Parathyroid adenoma (tissue), 2 donors: ENCODE measurements around the gene MBD6.
"Not testable (repeated sequence)": the region's sequence is repeated elsewhere in the genome, so short reads cannot be mapped to it uniquely, and the experiment has no call there.

ENCODE experiments used
- H2AFZ ChIP-seq: fragments of 300-600 bp; sonication (generic); one replicate; pipeline ENCODE4 v1.7.0; 2017; ENCODE audit warnings: antibody characterized with exemption, mild to moderate bottlenecking
- H3K27ac ChIP-seq: fragments of 300-600 bp; sonication (generic); one replicate; pipeline ENCODE4 v1.7.0; 2017
- H3K27me3 ChIP-seq: fragments of 300-600 bp; sonication (generic); one replicate; pipeline ENCODE4 v1.7.0; 2017; ENCODE audit warnings: low read length; ENCODE audit not compliant: control insufficient read depth, insufficient read depth
- H3K36me3 ChIP-seq: fragments of 300-600 bp; sonication (generic); one replicate; pipeline ENCODE4 v1.7.0; 2017; ENCODE audit warnings: low read length; ENCODE audit not compliant: control insufficient read depth, insufficient read depth
- H3K4me1 ChIP-seq: fragments of 300-600 bp; sonication (generic); one replicate; pipeline ENCODE4 v1.7.0; 2017; ENCODE audit warnings: control low read depth
- H3K4me2 ChIP-seq: fragments of 300-600 bp; sonication (generic); one replicate; pipeline ENCODE4 v1.7.0; 2017; ENCODE audit warnings: low read length
- H3K4me3 ChIP-seq: fragments of 300-600 bp; sonication (generic); one replicate; pipeline ENCODE4 v1.7.0; 2017; ENCODE audit warnings: low read depth, low read length
- H3K79me2 ChIP-seq: fragments of 300-600 bp; sonication (generic); one replicate; pipeline ENCODE4 v1.7.0; 2017; ENCODE audit warnings: control low read depth
- H3K9ac ChIP-seq: fragments of 300-600 bp; sonication (generic); one replicate; pipeline ENCODE4 v1.7.0; 2017; ENCODE audit warnings: mild to moderate bottlenecking
- H3K9me3 ChIP-seq: fragments of 300-600 bp; sonication (generic); one replicate; pipeline ENCODE4 v1.7.0; 2017; ENCODE audit warnings: low read length; ENCODE audit not compliant: control insufficient read depth
- TF ChIP-seq, protein P1 (sequence below): fragments of 300-600 bp; sonication (generic); IDR thresholded peaks from one replicate; pipeline ENCODE4 v1.7.0; 2017; ENCODE audit warnings: antibody characterized with exemption, mild to moderate bottlenecking
- donor health status: primary hyperparathyroidism.

The MBD6 gene

DNA sequence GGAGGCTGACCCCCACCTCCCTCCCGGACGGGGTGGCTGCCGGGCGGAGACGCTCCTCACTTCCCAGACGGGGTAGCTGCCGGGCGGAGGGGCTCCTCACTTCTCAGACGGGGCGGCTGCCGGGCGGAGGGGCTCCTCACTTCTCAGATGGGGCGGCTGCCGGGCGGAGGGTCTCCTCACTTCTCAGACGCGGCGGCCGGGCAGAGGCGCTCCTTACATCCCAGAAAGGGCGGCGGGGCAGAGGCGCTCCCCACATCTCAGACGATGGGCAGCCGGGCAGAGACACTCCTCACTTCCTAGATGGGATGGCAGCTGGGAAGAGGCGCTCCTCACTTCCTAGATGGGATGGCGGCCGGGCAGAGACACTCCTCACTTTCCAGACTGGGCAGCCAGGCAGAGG is 14.8 kb upstream of the MBD6 start:
- not testable (repeated sequence) for H2AFZ ChIP-seq, H3K4me1 ChIP-seq, H3K9ac ChIP-seq, H3K4me3 ChIP-seq, H3K27ac ChIP-seq, H3K9me3 ChIP-seq, H3K4me2 ChIP-seq, H3K27me3 ChIP-seq, H3K36me3 ChIP-seq, H3K79me2 ChIP-seq

DNA sequence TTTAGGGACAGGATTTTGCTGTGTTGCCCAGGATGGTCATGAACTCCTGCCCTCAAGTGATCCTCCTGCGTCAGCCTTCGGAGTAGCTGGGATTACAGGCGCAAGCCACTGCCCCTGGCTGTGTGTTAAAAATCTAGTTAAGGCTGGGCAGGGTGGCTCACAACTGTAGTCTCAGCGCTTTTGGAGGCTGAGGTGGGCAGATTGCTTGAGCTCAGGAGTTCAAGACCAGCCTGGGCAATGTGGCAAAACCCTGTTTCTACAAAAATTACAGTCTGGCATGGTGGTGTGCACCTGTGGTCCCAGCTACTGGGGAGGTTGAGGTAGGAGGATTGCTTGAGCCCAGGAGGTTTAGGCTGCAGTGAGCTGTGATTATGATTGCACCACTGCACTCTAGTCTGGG is 11.5 kb upstream of the MBD6 start:
- TF ChIP-seq, protein P1, sequence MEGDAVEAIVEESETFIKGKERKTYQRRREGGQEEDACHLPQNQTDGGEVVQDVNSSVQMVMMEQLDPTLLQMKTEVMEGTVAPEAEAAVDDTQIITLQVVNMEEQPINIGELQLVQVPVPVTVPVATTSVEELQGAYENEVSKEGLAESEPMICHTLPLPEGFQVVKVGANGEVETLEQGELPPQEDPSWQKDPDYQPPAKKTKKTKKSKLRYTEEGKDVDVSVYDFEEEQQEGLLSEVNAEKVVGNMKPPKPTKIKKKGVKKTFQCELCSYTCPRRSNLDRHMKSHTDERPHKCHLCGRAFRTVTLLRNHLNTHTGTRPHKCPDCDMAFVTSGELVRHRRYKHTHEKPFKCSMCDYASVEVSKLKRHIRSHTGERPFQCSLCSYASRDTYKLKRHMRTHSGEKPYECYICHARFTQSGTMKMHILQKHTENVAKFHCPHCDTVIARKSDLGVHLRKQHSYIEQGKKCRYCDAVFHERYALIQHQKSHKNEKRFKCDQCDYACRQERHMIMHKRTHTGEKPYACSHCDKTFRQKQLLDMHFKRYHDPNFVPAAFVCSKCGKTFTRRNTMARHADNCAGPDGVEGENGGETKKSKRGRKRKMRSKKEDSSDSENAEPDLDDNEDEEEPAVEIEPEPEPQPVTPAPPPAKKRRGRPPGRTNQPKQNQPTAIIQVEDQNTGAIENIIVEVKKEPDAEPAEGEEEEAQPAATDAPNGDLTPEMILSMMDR = no peak
- H3K4me2 ChIP-seq = no peak overlapping the region
- H3K4me3 ChIP-seq = no peak overlapping the region
- H3K79me2 ChIP-seq = no peaks in the 10 kb centered on the region
- no peaks in the 10 kb centered on the region for H3K36me3 ChIP-seq
- no peak overlapping the region for H2AFZ ChIP-seq
- H3K9ac ChIP-seq = no peak overlapping the region
- no peaks in the 10 kb centered on the region for H3K4me1 ChIP-seq
- H3K27me3 ChIP-seq = no peaks in the 10 kb centered on the region
- H3K9me3 ChIP-seq = no peaks in the 10 kb centered on the region
- no peak overlapping the region for H3K27ac ChIP-seq

GRCh38 chr12:57511588-57512325 is 10.9 kb upstream of the MBD6 start:
- H3K27ac ChIP-seq = no peak overlapping the region
- H2AFZ ChIP-seq = no peak overlapping the region
- H3K36me3 ChIP-seq = no peaks in the 10 kb centered on the region
- no peaks in the 10 kb centered on the region for H3K4me1 ChIP-seq
- TF ChIP-seq, protein P1 = no peak
- no peak overlapping the region for H3K4me3 ChIP-seq
- H3K9me3 ChIP-seq = no peaks in the 10 kb centered on the region
- no peak overlapping the region for H3K4me2 ChIP-seq
- no peak overlapping the region for H3K9ac ChIP-seq
- no peaks in the 10 kb centered on the region for H3K79me2 ChIP-seq
- H3K27me3 ChIP-seq = no peaks in the 10 kb centered on the region

DNA sequence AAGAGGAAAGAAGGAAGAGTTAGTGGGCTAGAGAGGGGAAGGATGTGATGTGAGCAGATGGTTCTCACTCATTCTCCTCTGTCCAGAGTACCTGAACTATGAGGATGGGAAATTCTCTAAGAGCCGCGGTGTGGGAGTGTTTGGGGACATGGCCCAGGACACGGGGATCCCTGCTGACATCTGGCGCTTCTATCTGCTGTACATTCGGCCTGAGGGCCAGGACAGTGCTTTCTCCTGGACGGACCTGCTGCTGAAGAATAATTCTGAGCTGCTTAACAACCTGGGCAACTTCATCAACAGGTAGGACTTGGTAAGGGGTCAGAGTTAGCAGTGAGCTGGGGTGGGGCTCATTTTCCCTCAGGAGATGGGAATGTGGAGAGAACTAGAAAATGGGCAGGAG is 10.0 kb upstream of the MBD6 start:
- Histone ChIP-seq H3K36me3 (no peaks in the 10 kb centered on the region), H3K4me2 (no peak overlapping the region), H3K9ac (no peak overlapping the region), H3K9me3 (no peaks in the 10 kb centered on the region), H3K4me3 (no peak overlapping the region), H3K79me2 (no peaks in the 10 kb centered on the region), H3K4me1 (no peaks in the 10 kb centered on the region), H3K27ac (no peak overlapping the region), H2AFZ (no peak overlapping the region), H3K27me3 (no peaks in the 10 kb centered on the region)
- TF ChIP-seq, protein P1 = no peak

DNA sequence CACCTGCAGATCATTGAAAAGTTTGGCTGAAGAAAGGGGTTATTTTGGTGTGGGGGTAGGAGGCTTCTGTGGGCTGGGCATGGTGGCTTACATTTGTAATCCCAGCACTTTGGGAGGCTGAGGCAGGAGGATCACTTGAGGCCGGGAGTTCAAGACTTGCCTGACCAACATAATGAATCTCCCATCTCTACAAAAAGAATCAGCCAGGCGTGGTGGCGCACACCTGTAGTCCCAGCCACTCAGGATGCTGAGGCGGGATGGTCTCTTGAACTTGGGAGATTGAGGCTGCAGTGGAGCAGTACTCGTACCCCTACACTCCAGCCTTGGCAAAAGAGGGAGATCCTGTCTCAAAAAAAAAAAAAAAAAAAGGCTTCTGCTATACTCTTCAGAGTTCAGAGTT is 9.4 kb upstream of the MBD6 start:
- TF ChIP-seq, protein P1 = no peak
- no peak overlapping the region for H3K9ac ChIP-seq
- no peak overlapping the region for H3K27ac ChIP-seq
- H3K4me3 ChIP-seq = no peak overlapping the region
- H3K4me2 ChIP-seq = no peak overlapping the region
- H3K9me3 ChIP-seq = no peaks in the 10 kb centered on the region
- peaks cover 3% of the 10 kb centered on the region for H3K79me2 ChIP-seq
- H2AFZ ChIP-seq = no peak overlapping the region
- H3K4me1 ChIP-seq = peaks cover 4% of the 10 kb centered on the region
- no peaks in the 10 kb centered on the region for H3K27me3 ChIP-seq
- H3K36me3 ChIP-seq = no peaks in the 10 kb centered on the region

DNA sequence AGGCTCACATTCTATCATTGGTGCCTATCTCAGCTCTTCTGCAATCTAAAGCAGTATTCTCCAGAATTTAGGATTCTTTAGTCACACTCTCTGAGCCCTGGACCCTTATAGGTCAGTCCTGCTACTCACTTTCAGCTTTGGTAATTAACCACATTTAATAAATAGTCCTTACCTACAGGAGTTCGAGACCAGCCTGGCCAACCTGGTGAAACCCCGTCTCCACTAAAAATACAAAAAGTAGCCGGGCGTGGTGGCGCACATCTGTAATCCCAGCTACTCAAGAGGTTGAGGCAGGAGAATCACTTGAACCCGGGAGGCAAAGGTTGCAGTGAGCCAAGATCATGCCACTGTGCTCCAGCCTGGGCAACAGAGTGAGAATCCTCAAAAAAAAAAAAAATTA is 8.9 kb upstream of the MBD6 start:
- H3K79me2 ChIP-seq, H2AFZ ChIP-seq, H3K4me2 ChIP-seq, H3K9me3 ChIP-seq, H3K4me3 ChIP-seq, H3K36me3 ChIP-seq, H3K27ac ChIP-seq, H3K9ac ChIP-seq, H3K27me3 ChIP-seq, H3K4me1 ChIP-seq: not testable (repeated sequence)

DNA sequence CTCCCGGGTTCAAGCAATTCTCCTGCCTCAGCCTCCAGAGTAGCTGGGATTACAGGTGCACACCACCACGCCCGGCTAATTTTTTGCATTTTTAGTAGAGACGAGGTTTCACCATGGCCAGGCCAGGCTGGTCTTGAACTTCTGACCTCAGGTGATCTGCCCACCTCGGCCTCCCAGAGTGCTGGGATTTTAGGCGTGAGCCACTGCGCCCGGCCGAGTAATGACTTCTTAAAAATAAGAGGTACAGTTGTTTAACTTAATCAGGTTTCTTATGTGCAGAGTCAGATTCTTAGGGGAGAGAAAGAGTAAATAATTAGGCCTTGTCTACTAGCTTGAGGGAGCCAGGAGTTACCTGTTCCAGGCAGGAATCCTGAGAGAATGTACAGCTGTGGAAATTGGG is 8.4 kb upstream of the MBD6 start:
- not testable (repeated sequence) for H2AFZ ChIP-seq, H3K36me3 ChIP-seq, H3K9ac ChIP-seq, H3K4me3 ChIP-seq, H3K27ac ChIP-seq, H3K9me3 ChIP-seq, H3K4me2 ChIP-seq, H3K27me3 ChIP-seq
- peaks cover 12% of the 10 kb centered on the region for H3K4me1 ChIP-seq
- peaks cover 12% of the 10 kb centered on the region for H3K79me2 ChIP-seq
